Measurements from ENCODE around the gene XXYLT1.
"Not testable (repeated sequence)": the region's sequence is repeated elsewhere in the genome, so short reads cannot be mapped to it uniquely, and the experiment has no call there.

The XXYLT1 gene

DNA sequence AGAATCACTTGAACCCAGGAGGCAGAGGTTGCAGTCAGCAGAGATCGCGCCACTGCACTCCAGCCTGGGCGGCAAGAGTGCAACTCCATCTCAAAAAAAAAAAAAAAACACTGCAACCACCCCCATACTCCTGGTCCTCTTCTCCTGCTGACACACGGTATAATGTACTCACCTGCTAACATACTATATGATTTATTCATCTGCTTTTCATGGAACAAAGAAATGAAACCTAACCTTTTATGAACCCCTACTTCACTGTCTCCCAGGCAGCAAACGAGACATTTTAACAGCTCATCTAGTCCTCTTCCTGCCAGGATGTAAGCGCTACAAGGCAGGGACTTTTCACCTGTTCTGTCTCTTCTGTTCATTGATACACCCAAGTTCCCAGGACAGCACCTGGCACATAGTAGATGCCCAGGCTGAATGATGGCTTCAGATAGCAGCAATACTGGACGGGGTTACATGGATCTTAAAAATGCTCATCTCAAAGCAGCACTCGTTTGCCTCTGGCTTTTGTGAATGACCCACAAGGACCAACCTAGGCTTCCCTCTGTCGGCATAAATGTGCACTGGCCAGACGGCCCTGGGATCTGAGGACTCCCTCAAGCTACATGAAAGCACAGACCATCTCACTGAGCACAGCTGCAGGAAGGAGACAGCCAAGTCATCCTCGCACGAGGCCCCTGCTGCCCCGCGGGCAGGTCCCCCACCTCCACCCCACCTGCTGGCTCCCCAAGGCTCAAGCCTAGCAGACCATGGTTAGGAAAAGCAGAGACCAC is 20.3 kb downstream of the XXYLT1 start:
- DNase-seq, result peak; percentile 36

DNA sequence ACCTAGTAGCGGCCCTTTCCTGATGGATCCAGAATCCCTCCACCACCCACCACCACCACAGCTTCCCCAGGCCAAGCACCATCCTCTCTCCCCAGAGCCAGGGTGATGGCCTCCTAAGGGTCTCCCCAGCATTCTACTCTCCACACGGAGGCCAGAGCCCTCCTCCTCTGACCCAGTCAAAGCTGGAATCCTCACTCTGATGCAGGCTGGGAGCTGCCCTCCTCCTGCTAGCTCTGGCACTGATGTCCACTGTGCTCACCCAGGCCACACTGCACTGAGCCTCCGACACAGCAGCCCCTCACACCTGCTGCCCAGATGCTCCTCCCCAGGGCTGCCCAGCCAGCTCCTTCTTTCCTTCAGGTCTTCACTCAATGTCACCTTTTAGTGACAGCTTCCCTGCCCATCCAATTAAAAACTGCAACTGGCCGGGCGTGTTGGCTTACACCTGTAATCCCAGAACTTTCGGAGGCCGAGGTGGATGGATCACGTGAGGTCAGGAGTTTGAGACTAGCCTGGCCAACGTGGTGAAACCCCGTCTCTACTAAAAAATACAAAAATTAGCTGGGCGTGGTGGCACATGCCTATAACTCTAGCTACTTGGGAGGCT is 21.0 kb downstream of the XXYLT1 start:
- DNase-seq, result no peak

DNA sequence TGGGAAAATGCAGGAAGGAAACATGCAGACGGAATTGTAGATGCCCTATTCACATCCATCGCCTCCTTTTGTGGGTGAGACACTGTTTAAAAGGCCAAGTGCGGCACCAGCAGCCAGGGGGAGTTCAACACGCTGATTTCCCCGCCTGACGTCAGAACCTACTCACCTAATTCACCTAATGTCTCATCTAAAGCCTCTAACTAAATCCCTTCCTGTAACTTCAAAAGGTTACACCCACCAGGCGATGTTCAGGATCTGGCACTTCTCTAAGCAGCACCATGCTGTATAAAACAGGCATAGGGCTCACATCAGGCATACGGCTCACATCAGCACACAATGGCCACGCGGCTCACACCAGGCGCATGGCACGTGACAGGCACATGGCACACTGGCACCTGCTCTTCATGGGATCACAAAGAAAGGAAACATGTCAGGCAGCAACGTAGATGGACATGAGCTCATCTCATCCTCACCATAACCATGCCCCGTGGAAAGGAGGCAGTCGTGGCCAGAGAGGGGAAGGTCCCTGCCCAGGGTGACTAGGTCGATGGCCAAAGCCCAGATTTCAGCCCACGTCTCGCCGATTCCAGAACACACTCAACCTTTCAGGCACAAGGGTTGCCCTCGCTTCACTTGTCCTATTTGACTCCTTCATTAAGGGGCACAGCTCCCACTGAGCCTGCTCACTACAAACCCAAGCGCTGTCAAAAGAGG is 21.7 kb downstream of the XXYLT1 start:
- DNase-seq, result no peak

DNA sequence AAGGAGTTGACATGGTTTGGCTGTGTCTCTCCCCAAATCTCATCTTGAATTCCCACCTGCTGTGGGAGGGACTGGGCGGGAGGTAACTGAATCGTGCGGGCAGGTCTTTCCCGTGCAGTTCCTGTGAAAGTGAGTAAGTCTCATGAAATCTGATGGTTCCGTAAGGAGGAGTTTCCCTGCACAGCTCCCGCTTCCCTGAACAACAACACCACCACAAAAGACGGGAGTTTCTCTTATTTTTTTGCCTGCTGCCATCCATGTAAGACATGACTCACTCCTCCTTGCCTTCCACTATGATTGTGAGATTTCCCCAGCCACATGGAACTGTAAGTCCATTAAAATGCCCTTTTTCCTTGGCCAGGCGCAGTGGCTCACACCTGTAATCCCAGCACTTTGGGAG is 22.7 kb downstream of the XXYLT1 start:
- DNase-seq, result no peak

DNA sequence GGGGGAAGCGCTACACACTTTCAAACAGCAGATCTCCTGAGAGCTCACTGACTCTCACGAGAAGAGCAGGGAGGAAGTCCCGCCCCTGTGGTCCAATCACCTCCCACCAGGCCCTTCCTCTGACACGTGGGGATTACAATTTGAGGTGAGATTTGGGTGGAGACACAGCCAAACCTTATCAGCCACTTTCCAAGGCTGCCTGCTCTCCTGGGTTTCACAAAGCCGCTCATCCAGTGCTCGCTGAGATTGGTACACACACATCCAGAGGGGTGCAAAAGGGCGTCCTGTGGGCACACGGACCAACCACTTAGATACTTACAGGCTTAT is 23.1 kb downstream of the XXYLT1 start:
- DNase-seq, result no peak

DNA sequence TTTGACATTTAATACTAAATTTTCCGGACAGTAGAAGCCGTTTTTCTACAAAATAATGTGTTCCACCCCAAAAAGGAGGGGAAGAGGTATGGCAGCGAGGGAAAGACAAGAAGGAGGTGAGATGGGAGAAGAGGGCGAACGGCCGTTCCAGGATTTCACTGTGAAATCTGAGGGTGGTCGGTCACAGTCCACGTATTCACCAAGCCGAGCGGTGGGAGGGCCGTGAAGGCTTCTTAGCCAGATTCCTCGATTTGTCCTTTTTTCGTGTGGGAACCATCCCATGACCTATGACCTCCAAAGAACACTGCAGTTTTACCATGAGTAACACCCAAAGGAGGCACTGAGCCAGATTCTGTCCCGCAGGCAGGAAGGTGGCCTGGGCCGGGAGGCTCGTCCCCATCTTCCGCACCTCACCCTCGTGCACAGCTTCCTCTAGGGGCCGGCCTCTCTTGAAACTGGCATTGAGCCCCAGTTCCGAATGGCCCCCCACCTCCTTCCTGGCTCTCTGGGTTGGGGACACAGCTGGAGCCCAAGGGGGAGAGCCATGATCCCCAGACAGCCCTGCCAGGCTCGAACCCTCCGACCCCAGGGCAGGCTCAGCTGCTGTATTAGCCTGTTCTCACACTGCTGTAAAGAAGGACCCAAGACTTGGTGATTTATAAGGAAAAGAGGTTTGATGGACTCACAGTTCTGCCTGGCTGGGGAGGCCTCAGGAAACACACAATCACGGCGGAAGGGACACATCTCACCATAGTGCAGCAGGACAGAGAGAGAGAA is 23.7 kb downstream of the XXYLT1 start:
- DNase-seq, result no peak

DNA sequence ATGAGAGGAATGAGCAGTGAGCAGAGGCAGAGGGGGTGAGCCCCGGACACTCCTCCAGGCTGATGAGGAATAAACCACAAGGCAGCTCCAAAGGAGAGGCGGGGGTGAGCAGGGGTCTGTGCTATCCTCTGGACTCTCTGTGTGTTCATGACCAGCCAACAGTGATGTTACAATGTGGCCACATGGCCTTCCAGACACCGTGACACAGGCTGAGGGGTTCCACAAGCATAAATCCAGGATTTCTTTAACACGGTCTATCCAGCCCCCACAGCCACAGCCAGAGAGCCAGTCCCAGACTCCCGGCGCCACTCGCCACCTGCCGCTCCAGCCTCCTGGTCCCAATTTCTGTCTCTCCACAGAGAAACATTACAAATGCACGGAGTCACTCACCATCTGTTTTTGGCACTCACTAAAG is 24.4 kb downstream of the XXYLT1 start:
- DNase-seq, result peak; percentile 46

DNA sequence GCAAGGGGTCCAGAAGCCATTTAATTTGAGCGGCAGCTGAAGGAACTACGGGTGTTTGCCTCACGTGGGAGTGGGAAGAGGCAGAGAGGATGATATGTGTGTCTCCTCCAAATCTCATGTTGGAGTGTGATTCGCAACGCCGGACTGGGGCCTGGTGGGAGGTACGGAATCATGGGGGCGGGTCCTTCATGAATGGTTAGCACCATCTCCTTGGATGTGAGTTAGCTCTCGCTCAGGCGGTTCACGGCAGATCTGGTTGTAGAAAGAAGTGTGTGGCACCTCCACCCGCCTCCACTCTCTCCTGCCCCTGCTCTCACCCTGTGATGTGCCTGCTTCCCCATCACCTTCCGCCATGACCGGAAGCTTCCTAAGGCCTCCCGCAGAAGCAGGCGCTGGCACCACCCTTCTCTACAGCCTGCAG is 25.4 kb downstream of the XXYLT1 start:
- no peak for DNase-seq

DNA sequence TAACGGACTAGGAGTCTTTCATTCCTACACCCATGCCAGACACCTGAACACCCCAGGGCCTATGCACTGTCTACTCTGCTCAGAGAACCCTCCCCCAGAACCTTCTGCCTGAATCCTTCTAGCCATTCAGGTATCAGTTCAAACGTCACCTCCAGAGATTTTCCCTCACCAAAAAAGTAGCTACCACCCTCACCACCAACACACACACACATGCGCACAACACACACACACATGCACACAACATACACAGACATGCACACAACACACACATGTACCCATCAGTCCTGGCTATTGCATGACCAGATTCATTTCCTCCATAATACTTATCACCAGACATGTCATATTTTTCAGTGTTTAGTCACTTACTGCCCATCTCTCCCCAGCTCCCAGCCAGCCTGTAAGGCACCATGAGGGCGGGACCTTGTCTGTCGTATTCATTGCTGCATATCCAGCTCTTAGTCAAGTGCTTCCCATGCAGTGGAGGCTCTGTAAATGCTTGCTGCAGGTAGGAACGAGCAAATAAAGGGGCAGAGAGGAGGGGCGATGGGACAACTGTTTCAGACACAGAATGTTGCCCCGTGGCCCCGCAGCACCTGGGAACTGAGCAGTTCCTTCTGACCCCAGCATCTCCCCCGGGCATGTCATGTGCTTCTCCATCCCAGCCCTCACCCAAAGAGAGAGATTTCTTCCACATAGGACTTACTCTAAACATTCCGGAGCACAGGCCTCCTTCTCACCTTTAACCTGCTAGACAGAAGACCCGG is 29.2 kb downstream of the XXYLT1 start:
- no peak for DNase-seq

DNA sequence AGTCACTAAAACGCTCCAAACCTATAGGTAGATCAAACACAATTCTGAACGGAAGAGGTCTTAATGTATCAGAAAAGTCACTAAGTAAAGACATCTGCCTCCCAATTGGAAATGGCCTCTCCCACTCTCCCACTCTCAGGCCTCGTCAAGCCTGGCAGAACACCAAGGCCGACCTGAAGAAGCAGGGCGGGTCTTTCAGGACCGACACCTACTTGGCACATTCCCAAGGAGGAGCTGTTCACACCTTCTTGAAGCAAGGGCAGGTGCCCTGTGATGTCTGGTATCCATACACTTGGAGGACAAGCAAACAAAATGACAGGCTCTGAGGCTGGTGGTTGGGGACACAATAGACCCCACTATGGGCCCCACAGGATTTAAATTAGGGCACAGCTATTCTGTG is 30.0 kb downstream of the XXYLT1 start:
- DNase-seq, result no peak

DNA sequence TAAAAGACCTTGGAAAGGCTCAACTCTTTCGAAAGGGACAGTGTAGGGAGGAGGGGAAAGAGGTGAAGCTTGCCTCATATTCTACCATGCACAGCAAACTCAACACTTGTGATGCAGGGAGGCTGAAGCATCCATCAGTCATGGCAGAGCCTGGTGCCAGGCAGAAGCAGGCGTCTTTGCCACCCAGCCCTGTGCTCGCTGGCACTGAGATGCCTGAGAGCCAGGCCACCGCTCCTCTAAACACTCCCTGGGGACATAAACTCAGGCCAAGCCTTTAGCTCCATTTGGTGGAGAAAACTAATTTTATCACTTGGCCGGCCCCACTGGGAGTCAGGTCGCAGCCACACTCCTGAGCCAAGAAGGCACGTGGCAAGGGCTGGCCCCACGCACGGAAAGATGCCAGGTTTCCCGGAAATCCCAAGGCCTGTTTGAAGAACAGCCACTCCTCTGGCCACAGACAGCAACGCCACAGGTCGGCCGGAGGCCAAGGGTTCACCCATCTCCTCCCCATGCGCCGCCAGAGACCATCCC is 30.7 kb downstream of the XXYLT1 start:
- no peak for DNase-seq

DNA sequence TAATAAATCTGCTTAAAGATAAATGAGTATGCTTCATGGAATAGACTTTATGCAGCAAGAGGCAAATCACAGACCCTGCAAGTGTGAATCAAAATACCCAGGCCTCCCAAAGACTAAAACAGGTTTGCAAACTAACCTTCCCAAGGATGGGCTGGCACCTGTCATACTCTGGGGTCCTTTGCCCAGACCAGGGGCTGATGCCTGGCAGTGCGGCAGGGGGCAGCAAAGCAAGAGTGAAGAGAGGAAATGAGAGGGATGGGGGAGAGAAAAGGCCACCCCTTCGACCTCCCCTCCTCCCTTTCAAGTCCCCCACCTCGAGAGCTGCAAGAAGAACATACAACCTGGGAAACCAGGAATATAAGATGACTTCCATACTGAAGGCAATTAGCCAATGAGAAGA is 31.8 kb downstream of the XXYLT1 start:
- DNase-seq, result no peak

DNA sequence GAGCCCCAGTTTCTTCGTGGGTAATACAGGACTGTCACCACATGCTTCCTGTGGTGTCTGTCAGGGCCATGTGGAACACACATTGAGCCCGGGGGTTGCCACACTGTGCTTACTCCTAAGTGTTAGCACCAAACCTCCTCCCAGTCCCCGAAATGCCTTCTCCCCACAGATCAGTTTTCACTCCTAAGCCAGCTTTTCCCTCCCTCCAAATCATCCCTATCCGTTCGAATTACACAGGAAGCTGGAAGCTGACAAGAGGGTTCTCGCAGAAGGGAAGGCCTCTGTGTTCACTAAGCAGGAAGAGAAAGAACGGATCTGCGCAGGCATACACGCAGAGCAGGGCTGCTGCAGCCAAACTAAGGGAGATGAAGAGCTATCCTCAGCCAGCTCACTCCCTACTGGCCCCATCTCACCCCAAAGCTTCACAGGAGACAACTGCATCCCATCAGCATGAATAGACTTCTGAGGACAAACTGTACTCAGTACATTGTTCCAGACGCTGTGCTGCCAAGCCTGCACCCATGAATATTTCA is 32.3 kb downstream of the XXYLT1 start:
- peak; percentile 56 for DNase-seq

DNA sequence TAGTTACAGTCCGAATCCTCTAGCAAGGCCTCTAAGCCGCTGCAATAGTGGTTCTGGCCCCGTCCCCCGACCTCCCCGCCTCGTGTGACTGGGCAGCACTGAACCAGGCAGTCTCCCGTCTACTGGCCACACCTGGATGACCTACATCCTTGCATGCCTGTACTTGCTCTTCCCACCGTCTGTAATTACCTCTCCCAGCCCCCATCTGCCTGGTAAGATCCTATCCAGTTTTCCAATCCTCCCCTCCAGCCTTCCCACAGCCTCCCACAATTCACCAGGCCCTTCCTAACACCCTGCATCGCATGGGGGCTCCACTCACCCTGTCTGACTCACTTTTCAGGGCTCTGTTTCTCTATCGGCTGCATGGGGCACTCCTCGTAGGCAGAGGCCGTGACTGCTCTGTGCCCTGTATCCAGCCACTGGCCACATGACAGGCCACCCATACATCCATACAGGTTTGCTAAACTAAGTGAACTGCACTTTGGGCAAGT is 32.8 kb downstream of the XXYLT1 start:
- peak; percentile 21 for DNase-seq

DNA sequence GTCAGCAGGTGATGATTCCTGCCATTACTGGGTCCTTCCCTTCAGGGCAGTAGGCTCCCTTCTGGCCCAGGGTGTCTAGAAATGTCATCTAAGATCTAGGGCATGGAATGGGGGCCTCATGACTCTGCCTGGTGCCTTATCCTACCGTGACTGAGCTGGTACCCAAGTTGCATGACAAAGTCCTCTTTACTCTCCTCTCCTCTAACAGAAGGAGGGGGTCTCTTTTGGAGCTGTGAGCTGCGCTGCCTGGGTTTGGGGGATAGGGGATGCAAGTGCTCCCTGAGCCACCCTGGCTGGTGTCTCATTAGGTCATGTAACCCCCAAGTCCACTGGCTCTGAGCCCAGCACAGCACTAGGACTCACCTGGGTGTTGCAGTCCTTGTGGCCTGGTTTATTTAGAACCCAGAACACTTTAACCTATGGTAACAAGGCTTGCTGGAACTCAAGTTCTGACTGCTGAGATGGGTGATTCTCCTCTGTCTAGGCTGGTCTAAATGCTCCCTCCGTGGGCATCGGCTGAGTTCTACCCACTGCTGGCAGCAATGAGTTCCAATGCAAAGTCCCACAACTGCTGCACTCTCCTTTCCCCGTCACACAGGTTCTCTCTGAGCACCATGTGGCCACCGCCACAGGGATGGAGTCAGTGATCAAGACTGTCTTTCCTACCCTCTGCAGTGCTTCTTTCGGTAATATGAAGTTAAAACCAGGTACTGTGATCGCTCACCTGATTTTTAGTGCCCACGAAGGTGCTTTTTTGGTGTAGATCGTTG is 34.0 kb downstream of the XXYLT1 start:
- no peak for DNase-seq

DNA sequence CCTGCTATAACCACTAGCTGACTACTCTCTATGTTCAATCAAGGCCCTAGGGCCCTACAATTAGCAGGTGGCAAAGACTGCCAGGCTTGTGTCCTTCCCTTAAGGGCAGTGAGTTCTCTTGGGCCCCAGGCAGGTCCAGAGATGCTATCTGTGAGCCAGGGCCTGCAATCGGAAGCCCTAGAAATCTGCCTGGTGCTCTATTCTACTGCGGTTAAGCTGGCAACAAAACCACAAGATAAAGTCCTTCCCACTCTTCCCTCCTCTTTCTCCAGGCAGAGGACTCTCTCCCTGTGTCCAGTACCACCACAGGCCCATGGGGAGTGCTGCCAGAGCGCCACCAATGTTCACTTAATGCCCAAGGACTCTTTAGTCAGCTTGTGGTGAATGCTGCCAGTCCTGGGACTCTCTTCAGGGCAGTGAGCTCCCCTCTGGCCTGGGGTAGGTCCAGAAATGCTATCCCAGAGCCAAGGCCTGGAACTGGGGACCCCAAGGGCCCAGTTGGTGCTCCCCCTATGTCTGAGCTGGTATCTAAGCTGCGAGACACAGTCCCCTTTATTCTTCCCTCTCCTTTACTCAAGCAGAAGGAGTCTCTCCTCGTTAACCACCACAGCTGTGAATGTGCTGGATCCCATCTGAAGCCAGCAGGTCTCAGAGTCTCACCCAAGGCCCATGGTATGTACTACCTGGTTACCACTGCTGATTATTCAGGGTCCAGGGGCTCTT is 34.7 kb downstream of the XXYLT1 start:
- DNase-seq, result no peak

DNA sequence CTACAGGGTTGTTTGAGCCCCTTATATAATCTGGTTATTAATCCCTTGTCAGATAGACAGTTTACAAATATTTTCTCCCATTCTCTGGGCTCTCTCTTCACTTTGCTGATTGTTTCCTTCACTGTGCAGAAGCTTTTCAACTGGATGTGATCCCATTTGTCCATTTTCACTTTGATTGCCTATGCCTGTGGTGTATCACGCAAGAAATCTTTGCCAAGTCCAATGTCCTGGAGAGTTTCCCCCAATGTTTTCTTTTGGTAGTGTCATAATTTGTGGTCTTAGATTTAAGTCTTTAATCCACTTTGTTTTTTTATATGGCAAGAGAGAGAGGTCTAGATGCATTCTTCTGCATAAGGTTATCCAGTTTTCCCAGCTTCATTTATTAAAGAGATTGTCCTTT is 40.7 kb downstream of the XXYLT1 start:
- DNase-seq, result no peak

DNA sequence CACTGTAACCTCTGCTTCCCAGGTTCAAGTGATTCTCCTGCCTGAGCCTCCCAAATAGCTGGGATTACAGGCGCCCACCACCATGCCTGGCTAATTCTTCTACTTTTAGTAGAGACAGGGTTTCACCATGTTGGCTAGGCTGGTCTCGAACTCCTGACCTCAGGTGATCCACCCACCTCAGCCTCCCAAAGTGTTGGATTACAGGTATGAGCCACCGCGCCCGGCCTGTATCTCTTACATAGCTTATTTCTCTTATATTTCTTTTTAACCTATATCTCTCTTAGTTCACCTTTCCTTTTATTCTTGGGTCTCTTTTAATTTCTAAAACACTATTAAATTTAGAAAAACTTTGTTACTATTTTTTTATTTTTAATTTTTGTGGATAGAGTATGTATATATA is 42.1 kb downstream of the XXYLT1 start:
- DNase-seq, result not testable (repeated sequence)

DNA sequence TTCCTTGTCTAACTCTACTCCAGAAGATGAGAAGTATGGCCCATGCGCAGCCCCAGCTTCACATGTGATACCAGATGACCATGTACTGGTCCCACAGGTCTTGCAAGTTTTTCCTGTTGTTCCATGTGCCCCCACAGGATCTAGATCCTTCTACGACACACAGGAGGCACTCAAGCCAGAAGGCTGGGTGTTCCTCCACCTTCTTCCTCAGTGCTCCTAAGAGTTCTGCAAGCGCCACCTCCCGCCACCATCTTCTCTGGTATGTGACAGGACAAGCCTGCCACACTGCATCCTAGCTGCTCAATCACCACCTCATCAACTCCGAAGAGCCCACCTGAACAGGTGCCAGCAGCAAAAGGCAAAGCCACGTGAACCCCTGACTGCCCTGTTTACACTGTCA is 43.1 kb downstream of the XXYLT1 start:
- no peak for DNase-seq

DNA sequence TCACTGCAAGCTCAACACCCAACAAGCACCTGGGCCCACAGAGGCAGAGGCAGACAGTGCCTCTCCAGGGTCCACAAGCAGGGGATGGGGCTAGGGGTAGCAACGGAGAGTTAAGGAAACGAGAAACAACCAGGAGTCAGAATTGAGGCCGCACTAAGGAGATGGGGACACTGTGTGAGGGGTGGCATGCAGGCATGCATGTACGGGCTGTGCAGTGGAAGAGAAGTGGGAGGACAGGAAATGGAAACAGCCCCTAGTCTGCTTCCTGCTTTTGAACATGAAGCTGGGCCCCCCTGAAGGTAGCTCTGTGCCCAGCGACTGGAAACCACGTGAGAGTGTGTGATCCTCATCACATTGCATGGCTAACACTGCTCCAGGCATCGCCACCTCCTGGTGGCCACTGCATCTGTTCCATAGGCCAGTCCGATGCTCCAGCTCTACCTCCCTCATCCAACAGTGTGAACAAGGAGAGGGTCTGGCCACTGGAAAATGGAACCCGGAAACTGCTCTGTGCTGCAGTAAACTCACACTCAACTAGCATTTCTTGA is 44.0 kb downstream of the XXYLT1 start:
- DNase-seq, result no peak

Data from fibroblast of upper back skin (primary cell).